Raji (cell line): ENCODE data around the gene TGFB1I1.

Experiments used
- POLR2A ChIP-seq: IDR thresholded peaks from 2 replicates; pipeline ENCODE4 v1.6.1; 2011; ENCODE audit warnings: low read depth, low read length, control low read depth; ENCODE audit not compliant: insufficient read depth

The TGFB1I1 gene

DNA sequence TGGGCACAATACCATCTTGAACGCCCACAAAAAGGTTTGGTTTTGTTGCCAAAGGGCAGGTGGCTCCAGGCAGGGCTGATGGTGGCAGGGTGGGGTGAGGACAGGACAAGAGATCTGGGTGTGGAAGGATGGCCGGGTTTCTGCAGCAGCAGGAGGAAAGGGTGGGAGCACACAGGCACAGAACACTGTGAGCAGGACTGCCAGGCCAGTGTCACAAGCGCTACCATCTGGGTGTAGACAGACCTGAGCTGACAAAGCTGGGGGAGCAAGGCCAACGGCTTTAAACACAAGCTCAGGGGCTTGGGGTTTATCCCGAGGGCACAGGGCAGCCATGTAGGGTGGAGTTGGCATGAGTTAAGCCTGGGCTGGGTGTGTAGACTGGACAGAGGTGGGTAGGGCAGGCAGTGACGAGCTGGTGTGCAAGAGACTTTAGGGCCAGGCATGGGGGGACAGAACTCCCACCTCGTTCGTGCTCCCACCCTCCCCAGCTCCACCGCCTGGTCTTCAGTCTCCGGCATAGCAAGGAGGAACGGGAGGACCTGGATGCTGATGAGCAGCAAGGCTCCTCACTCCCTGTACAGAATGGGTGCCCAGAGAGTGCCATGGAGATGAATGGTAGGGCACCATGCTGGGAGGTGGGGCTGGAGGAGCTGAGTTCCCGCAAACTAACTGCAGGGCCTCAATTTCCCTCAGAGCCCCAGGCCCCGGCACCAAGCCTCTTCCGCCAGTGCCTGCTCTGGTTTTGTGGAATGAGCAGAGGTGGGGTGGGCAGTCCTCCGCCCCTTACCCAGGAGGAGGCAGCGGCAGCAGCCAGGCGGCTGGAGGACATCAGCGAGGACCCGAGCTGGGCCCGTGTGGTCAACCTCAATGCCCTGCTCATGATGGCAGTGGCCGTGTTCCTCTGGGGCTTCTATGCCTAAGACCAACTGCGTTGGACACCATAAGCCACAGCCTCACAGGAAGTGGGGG is 17.9 kb downstream of the TGFB1I1 start:
- TF ChIP-seq POLR2A, result no peak

DNA sequence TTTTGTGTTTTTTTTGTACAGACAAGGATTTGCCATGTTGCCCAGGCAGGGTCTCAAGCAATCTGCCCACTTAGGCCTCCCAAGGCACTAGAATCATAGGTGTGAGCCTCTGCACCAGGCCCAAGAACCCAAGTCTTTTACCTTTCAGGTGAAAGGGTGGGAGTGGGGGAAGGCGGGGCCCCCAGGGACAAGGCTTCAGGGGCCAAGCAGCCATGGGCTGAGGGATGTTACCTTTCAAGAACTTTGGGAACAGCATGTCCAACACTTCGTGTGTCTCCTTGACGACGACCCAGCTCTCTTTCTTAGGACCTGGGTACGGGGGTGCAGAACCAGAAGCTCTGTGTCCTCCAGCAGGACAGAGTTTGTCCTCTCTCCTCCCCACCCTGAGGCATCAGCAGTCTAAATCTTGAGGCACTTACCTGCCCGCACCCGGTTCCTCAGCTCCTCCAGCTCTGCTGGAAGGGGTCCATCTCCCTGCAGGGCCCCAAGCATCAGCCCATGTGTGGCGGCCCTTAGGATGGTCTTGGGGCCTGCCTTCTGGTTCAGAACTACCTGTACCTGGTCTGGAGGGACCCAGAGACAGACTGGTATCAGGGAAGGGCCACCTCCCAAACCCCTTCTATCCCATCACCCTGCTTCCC is 19.9 kb downstream of the TGFB1I1 start:
- TF ChIP-seq POLR2A, result no peak

DNA sequence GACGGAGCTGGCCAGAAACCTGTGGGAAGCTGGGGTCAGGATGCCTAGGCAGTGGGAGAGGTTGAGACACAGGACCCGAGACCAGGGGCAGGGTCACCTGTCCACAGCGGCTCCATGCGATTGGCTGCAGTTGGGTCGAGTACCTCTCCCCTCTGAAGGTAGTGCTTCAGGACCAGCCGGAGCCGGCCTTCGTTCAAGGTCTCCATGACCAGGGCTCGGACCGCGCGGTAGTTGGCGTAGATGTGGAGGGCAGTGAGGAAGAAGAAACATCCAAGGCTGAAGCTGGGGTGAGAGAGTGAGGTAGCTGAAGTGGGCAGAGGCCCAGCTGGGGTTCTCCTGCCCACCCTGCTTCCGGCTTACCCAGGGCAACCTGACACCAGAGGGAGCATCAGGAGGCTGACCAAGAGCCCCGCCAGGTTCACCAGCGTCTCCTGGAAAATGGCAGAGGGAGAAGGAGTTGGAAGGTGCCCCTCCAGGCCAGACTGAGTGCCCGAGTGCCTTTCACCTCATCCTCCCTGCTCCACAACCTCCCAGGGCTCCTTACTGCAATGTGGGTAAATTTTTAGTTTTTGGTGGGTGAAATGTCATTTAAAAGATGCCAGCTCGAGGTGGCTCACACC is 21.7 kb downstream of the TGFB1I1 start:
- TF ChIP-seq POLR2A, result no peak

DNA sequence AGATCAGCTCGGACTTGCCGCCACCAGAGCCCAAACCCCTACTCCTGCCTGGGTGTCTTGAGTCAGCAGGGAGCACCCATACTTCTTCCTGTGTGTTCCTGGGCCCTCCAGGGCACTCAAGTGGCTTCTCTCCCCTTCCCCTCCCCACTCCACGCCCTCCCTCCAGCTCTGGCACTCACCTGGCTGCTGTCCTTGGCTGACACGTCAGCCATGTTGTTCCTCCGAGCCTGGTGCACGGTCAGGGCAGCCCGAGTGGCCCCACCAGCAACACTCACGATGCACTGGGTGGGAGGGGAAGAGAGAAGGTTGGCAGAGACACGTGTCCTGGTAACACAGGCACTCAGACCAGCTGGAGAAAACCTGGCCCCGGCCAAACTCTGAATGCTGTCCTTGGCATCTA is 24.7 kb downstream of the TGFB1I1 start:
- no peak for TF ChIP-seq POLR2A

DNA sequence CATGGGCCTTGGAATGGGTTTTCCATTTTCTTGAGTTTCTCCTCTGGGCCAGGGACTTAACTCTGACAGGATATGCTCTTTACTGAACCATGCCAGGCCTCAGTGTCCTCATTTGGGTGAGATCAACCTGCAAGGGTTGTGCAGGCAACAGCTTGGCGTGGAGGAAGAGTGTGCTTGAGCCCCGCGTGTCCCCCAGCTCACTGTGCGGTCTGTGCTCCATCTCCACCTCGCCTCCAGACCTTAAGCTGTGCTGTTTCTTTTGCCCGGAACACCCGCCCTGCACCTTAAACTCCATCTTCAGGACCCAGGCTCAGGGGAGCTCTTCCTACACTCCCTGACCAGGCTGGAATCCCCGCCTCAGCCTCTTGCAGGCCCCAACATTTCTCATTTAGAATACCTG is 26.5 kb downstream of the TGFB1I1 start:
- TF ChIP-seq POLR2A, result no peak

DNA sequence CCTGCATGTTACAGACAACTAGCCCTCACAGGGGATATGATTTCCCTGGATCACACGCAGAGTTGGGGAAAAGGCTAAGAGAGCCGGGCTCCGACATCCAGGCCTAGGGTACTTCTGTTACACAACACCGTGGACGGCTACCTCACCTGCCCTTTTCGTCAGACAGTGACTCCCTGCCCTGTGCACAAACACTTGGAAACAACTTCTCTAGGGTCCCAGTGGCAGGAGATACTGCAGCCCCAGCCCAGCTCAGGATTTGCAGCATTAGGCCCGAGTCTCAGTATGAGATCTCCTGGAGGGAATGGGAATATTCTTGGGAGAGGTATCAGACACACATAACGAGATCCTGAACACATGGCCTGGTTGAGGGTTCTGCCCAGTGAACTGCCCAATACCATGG is 28.0 kb downstream of the TGFB1I1 start:
- TF ChIP-seq POLR2A, result no peak

DNA sequence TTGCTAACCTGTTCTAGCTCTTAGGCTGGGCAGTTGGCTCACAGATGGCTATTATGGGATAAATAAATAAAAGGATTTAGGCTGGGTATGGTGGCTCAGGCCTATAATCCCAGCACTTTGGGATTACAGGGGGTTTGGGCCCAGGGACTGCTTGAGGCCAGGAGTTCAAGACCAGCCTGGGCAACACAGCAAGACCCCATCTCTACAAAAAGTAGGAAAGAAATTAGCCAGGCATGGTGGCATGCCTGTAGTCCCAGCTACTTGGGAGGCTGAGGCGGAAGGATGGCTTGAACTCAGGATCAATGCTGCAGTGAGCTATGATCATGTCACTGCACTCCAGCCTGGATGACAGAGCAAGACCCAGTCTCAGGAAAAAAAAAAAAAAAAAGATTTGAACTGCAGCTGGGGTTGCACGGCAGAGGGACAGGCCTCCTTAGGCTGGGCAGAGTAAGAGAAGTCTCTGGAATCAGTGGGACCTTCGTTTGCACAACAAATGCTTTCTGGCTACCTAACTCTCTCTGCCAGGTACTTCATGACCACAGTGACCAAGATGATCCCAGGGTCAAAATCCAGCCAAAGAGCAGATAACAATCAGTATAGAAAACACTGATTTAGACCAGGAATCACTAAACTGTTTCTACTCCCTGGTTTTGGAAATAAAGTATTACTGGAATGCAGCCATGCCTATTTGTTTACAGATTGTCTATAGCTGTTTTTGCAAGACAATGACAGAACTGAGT is 29.4 kb downstream of the TGFB1I1 start:
- no peak for TF ChIP-seq POLR2A

DNA sequence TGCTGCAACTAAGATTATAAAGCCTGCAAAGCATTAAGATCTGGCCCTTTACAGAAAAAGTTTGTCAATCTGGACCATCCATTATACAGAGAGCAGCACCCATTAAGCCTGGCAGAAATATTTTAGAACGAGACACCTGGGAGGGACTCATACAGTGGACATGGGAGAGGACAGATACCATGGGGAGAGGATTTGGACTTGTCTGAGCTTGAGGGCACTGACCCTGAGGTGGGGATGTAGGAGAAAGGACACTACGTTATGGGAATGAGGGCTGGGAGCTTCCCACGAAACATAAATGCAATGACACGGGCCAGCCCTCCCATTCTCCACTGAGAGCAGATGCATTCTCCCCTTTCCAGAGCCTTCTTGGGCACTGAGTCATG is 30.0 kb downstream of the TGFB1I1 start:
- no peak for TF ChIP-seq POLR2A

DNA sequence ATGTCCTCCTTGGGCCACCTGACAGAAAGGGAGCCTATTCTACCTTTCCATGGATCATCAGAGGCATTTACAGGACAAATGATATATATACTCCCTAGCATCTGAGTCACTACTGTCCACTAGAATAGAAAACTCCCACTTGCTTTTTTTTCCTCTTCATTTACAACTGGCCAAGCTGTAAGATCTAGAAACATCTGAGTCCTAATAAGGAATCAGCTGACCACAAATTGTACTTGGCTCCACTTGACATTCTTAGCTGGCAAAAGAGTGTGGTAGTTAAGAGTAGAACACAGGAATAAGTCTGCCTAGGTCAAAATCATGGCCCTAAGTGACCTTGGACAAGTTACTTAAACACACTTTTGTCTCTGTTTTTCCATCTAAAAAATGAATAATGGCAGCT is 31.0 kb downstream of the TGFB1I1 start:
- TF ChIP-seq POLR2A, result no peak

DNA sequence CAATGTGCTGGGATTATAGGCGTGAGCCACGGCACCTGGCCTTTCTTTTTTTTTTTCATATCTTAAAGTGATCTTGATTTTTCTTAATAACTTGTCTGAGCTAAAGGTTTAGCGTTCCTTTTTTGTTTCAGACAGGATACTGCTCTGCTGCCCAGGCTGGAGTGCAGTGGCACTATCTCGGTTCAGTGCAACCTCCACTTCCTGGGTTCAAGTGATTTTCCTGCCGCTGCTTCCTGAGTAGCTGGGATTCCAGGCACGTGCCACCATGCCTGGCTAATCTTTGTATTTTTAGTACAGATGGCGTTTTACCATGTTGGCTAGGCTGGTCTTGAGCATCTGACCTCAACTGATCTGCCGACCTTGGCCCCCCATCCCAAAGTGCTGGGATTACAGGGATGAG is 32.2 kb downstream of the TGFB1I1 start:
- TF ChIP-seq POLR2A, result no peak

DNA sequence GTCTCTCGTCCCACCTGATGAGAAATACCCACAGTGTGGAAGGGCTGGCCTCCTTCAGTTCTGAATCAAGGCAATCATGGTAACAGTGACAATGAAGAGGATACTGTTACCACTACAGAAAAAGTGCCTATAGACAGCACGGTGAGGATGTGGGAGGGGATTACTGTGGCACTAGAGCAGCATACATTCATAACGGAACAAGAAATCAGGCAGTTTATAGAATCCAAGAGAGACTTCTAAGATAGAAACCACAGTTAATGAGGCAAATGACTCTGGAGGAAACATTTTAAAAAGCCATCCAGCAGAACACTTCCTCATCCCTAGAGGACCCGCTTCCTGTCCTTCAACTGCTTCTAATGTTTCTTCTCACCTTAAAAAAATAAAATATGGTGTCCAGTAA is 33.5 kb downstream of the TGFB1I1 start:
- no peak for TF ChIP-seq POLR2A

DNA sequence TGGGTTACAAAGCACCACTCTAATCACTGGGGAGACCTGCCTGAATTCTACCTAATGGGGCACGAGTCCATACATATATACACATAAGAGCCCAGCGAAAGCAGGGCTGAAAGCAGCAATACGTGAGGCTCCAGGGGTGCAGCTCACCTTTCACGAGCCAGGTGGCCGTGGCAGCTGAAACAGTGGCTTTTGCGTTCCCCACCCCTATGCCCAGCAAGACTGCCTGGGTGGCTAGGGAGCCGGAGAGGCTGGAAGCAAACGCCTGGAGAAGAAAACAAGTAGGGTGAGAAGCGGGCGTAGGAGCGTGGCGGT is 35.6 kb downstream of the TGFB1I1 start:
- no peak for TF ChIP-seq POLR2A

DNA sequence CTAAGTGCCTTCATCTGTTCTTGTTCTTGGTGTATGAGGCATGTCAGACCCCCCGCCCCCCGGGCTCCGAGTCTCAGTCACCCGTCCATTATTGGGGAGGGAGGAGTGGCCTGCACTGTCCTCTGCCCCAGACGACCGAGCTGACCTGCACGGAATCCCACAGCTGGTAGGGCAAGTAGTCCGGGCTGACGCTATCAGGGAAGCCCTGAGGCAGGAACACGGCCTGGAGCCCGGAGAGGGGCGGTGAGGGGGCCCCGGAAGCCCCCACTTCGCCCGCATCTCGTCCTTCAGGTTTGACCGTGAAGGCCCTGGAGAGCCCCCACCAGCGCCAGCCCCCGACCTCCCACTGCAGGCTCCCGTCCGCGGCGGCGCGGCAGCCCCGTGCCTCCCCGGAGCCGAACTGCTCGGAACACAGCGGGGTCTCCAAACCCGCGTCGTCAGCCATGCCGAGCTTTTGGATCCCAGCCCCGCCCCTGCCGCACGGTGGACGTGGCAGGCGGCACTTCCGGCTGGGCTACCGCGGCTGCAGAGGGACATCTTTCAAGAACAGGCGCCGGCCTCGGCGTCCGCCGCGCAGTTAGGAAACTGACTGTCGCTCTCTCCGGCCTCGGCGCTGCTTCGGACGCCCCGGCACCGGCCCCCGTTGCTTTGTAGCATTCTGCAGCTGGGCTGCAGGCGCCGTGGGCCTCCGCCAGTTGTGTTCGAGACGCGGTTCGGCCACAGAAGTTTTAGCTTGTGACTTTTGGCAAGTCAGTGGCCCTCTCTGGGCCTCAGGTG is 36.2 kb downstream of the TGFB1I1 start, which contains the start of gene RUSF1:
Gene RUSF1, minus strand, starts transcription at position 463 of the 777 bp plus-strand sequence. Its CDS starts 18 bp downstream, at position 445.
- peak; percentile 84 for TF ChIP-seq POLR2A

DNA sequence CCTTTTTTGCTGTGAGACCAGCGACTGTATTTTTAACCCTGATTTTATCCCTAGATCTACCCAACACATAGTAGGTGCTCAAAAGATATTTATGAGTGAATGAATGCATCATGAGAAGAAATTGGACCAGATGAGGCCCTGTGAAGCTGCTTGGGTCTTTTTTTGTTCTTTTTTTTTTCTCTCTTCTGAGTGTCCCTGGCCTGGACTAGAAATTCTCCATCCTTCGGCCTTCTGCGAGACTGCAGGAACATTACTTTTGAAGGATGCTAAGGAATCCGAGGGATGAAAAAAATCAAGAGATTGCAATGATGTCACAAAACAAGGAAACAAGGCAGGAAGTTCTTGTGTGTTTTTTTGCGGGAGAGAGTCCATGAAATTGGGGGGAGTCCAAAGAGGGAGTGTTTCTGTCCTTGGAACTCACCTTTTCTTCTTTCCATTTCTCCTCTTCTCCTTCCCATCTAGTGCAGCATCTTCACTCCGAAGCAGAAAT is 36.8 kb downstream of the TGFB1I1 start:
- TF ChIP-seq POLR2A, result no peak
